Fibroblast of lung (primary cell): Measurements from ENCODE around the gene NEK6. TPM values are rescaled to one million over a fixed set of nuclear protein-coding genes. Genes with fewer than 3 reads are reported as not detected.

ENCODE experiments used
- DNase-seq, 2 donors: peaks; one replicate each; pipeline versions ENCODE4 v3.0.0 to v3.0.0-alpha.2; 2010; ENCODE audit warnings: low read depth in 2 of 2
- H2AFZ ChIP-seq: 2 replicates; pipeline ENCODE4 v1.5.1; 2012; ENCODE audit warnings: low read length, control low read depth, inconsistent platforms
- H3K27ac ChIP-seq: 2 replicates; pipeline ENCODE4 v1.5.1; 2011; ENCODE audit warnings: low read length, control low read depth; ENCODE audit not compliant: insufficient read depth
- H3K27me3 ChIP-seq: 2 replicates; pipeline ENCODE4 v1.5.1; 2011; ENCODE audit warnings: mild to moderate bottlenecking, low read length; ENCODE audit not compliant: control insufficient read depth, insufficient read depth
- H3K36me3 ChIP-seq: 2 replicates; pipeline ENCODE4 v1.5.1; 2011; ENCODE audit warnings: low read length; ENCODE audit not compliant: control insufficient read depth, insufficient read depth
- H3K4me1 ChIP-seq: 2 replicates; pipeline ENCODE4 v1.5.1; 2011; ENCODE audit warnings: low read length; ENCODE audit not compliant: control insufficient read depth, insufficient read depth; ENCODE audit errors: extremely low read depth
- H3K4me2 ChIP-seq: 2 replicates; pipeline ENCODE4 v1.5.1; 2011; ENCODE audit warnings: low read length, control low read depth; ENCODE audit not compliant: insufficient read depth; ENCODE audit errors: extremely low read depth
- H3K4me3 ChIP-seq, 4 experiments: fragments of 200-600 bp in 1 of 4; sonication (generic) in 1 of 4; replicated peaks in 1 of 4; 2 replicates each; pipeline ENCODE4 v1.5.1; 2011 to 2016; ENCODE audit warnings: low read length in 4 of 4, low read depth in 3 of 4, mild to moderate bottlenecking in 3 of 4, control low read depth in 2 of 4, inconsistent platforms in 1 of 4, mixed read lengths in 1 of 4; ENCODE audit not compliant: insufficient read depth in 1 of 4; ENCODE audit errors: control extremely low read depth in 1 of 4
- H3K79me2 ChIP-seq: 2 replicates; pipeline ENCODE4 v1.5.1; 2012; ENCODE audit warnings: mild to moderate bottlenecking, low read length, inconsistent platforms; ENCODE audit not compliant: control insufficient read depth, insufficient read depth
- H3K9ac ChIP-seq: 2 replicates; pipeline ENCODE4 v1.5.1; 2011; ENCODE audit warnings: mild to moderate bottlenecking, low read length, control low read depth; ENCODE audit not compliant: insufficient read depth
- H3K9me3 ChIP-seq: 2 replicates; pipeline ENCODE4 v1.5.1; 2012; ENCODE audit warnings: low read depth, low read length; ENCODE audit not compliant: control insufficient read depth, insufficient read depth
- H4K20me1 ChIP-seq: 2 replicates; pipeline ENCODE4 v1.5.1; 2011; ENCODE audit warnings: low read length; ENCODE audit not compliant: control insufficient read depth, insufficient read depth; ENCODE audit errors: extremely low read depth
- EZH2 ChIP-seq: IDR thresholded peaks from 2 replicates; pipeline ENCODE4 v1.5.1; 2012; ENCODE audit warnings: low read length, control low read depth, mild to moderate bottlenecking; ENCODE audit errors: missing control alignments
- polyA plus RNA-seq, 2 donors: library from polyadenylated mRNA; depleted of rRNA in 1 of 2; stranded (reverse) in 1 of 2; unstranded in 1 of 2; fragments of >200 nt; gene quantifications; 2 replicates each; pipeline ENCODE4 v1.2.1, GENCODE V29; 2011 to 2012; ENCODE audit warnings: missing spikeins in 1 of 2
- total RNA-seq: library from RNA; depleted of rRNA; stranded (reverse); fragments of >200 nt; gene quantifications from 2 replicates; pipeline ENCODE4 v1.2.1, GENCODE V29; 2014
- TF ChIP-seq, protein P1 (sequence below), 2 donors: IDR thresholded peaks in 1 of 2; conservative IDR thresholded peaks in 1 of 2; 1 replicate in 1 of 2; 2 replicates in 1 of 2; pipeline ENCODE4 v1.5.1; 2011 to 2012; ENCODE audit warnings: low read length in 2 of 2, control low read depth in 1 of 2, inconsistent platforms in 1 of 2, low read depth in 1 of 2, mild to moderate bottlenecking in 1 of 2

The NEK6 gene
- total and polyA plus RNA-seq, 2 donors (not counting 1 experiment from before 2014, with no cell fraction given), result 71.2 to 71.4 TPM

GRCh38 chr9:124270504-124271335, 13.0 kb downstream of the NEK6 start:
- H3K4me2 ChIP-seq, result peak overlapping the region; percentile 26

GRCh38 chr9:124271660-124272059, 13.9 kb downstream of the NEK6 start:
- H3K4me2 ChIP-seq, result no peak overlapping the region
- no peaks in the 10 kb centered on the region for H3K27me3 ChIP-seq
- H3K4me3 ChIP-seq, result no peak overlapping the region
- H2AFZ ChIP-seq, result no peak overlapping the region
- no peak overlapping the region for H3K27ac ChIP-seq
- H4K20me1 ChIP-seq, result no peaks in the 10 kb centered on the region
- H3K36me3 ChIP-seq, result peaks cover 15% of the 10 kb centered on the region
- no peaks in the 10 kb centered on the region for H3K9me3 ChIP-seq
- peaks cover 99% of the 10 kb centered on the region for H3K79me2 ChIP-seq
- H3K4me1 ChIP-seq, result peaks cover 5% of the 10 kb centered on the region
- DNase-seq, result no peak
- no peak overlapping the region for H3K9ac ChIP-seq
- TF ChIP-seq EZH2, result no peak
- TF ChIP-seq, protein P1, sequence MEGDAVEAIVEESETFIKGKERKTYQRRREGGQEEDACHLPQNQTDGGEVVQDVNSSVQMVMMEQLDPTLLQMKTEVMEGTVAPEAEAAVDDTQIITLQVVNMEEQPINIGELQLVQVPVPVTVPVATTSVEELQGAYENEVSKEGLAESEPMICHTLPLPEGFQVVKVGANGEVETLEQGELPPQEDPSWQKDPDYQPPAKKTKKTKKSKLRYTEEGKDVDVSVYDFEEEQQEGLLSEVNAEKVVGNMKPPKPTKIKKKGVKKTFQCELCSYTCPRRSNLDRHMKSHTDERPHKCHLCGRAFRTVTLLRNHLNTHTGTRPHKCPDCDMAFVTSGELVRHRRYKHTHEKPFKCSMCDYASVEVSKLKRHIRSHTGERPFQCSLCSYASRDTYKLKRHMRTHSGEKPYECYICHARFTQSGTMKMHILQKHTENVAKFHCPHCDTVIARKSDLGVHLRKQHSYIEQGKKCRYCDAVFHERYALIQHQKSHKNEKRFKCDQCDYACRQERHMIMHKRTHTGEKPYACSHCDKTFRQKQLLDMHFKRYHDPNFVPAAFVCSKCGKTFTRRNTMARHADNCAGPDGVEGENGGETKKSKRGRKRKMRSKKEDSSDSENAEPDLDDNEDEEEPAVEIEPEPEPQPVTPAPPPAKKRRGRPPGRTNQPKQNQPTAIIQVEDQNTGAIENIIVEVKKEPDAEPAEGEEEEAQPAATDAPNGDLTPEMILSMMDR (conservative IDR thresholded peaks at IDR 0.05 in 1 of 2, IDR thresholded peaks at IDR 0.05 in 1 of 2; ENCODE audit: low read depth in 1 of 2, low read length in 2 of 2), result no peak

More at GRCh38 chr9:124270504-124271335, 13.0 kb downstream of the NEK6 start:
- no peaks in the 10 kb centered on the region for H3K9me3 ChIP-seq
- DNase-seq, result no peak
- TF ChIP-seq, protein P1 (conservative IDR thresholded peaks at IDR 0.05 in 1 of 2, IDR thresholded peaks at IDR 0.05 in 1 of 2; ENCODE audit: low read depth in 1 of 2, low read length in 2 of 2), result no peak
- no peak for TF ChIP-seq EZH2
- H3K27ac ChIP-seq, result peak overlapping the region; percentile 8
- H3K4me3 ChIP-seq, result no peak overlapping the region
- peaks cover 99% of the 10 kb centered on the region for H3K79me2 ChIP-seq
- no peaks in the 10 kb centered on the region for H3K27me3 ChIP-seq
- no peak overlapping the region for H2AFZ ChIP-seq
- no peak overlapping the region for H3K9ac ChIP-seq
- no peaks in the 10 kb centered on the region for H4K20me1 ChIP-seq
- peaks cover 18% of the 10 kb centered on the region for H3K36me3 ChIP-seq
- peaks cover 8% of the 10 kb centered on the region for H3K4me1 ChIP-seq

GRCh38 chr9:124272118-124272517, 14.4 kb downstream of the NEK6 start:
- Histone ChIP-seq H2AFZ (no peak overlapping the region), H3K9ac (no peak overlapping the region), H3K79me2 (peaks cover 99% of the 10 kb centered on the region), H3K4me1 (peaks cover 5% of the 10 kb centered on the region), H3K4me2 (no peak overlapping the region), H3K4me3 (no peak overlapping the region), H4K20me1 (no peaks in the 10 kb centered on the region), H3K27ac (no peak overlapping the region), H3K9me3 (no peaks in the 10 kb centered on the region), H3K27me3 (no peaks in the 10 kb centered on the region), H3K36me3 (peaks cover 15% of the 10 kb centered on the region)
- no peak for DNase-seq
- TF ChIP-seq, protein P1 (conservative IDR thresholded peaks at IDR 0.05 in 1 of 2, IDR thresholded peaks at IDR 0.05 in 1 of 2; ENCODE audit: low read depth in 1 of 2, low read length in 2 of 2), result no peak
- TF ChIP-seq EZH2, result no peak
